Measurements from ENCODE around the gene EXOSC5. TPM values are rescaled to one million over a fixed set of nuclear protein-coding genes. Genes with fewer than 3 reads are reported as not detected.

The EXOSC5 gene
- total RNA-seq, 1 donor from 2014 or later, result 14.8 TPM

- no peak for DNase-seq
Observed at GRCh38 chr19:41341669-41342490, 55.3 kb downstream of the EXOSC5 start.

- DNase-seq, result no peak
Observed at GRCh38 chr19:41339936-41340335, 57.2 kb downstream of the EXOSC5 start.

Small RNA genes within 50 kb of the gene (small RNA-seq; reads per million reads assigned to genes)
- gene RF00017, result not detected

Other genes starting within 250 kb of the EXOSC5 start
- 1.4 TPM for gene CYP2S1, start 204.1 kb downstream of the EXOSC5 start, total RNA-seq
- gene AXL, start 178.1 kb downstream of the EXOSC5 start, total RNA-seq, result 9.2 TPM
- gene HNRNPUL1, start 133.0 kb downstream of the EXOSC5 start, total RNA-seq, result 64.7 TPM
- 6.4 TPM for gene CCDC97, start 87.2 kb downstream of the EXOSC5 start, total RNA-seq
- 0.94 TPM for gene TGFB1, start 43.4 kb downstream of the EXOSC5 start, total RNA-seq
- gene B9D2, start 33.2 kb downstream of the EXOSC5 start, total RNA-seq, result 5.3 TPM
- gene TMEM91, start 20.8 kb downstream of the EXOSC5 start, total RNA-seq, result 9.4 TPM
- gene BCKDHA, start 459 bp upstream of the EXOSC5 start, total RNA-seq, result 24.5 TPM
- 0.16 TPM for gene B3GNT8, start 30.0 kb upstream of the EXOSC5 start, total RNA-seq
- gene DMAC2, start 42.6 kb upstream of the EXOSC5 start, total RNA-seq, result 14.5 TPM
- not detected for gene ERICH4, start 45.8 kb upstream of the EXOSC5 start, total RNA-seq
- 1.6 TPM for gene CEACAM21, start 178.8 kb upstream of the EXOSC5 start, total RNA-seq
- not detected for gene CEACAM4, start 229.7 kb upstream of the EXOSC5 start, total RNA-seq

Measured in occipital lobe (tissue), 3 donors.